Measurements from ENCODE around the gene SIRT6. TPM values are rescaled to one million over a fixed set of nuclear protein-coding genes. Genes with fewer than 3 reads are reported as not detected.
A peak's percentile ranks its signal among the peaks of the same experiment; 100 is the strongest.

The SIRT6 gene
- total and polyA plus RNA-seq, 12 donors: 7.9 to 26.9 (median 12.0) TPM

- no peak overlapping the region for H3K27ac ChIP-seq
- peaks cover 0 to 7% (median 0%) of the 10 kb centered on the region in 11 donors for H3K9me3 ChIP-seq
- no peak overlapping the region for H3K4me3 ChIP-seq
- TF ChIP-seq CTCF (IDR thresholded peaks at IDR 0.05): no peak
- no peak for DNase-seq
- intact Hi-C loops (cut with DNase I): no loop called here
- ATAC-seq: no peak
- WGBS, 2 donors: 68 to 77% methylated on average over 3 of the region's 3 CpGs
- peaks cover 0 to 18% (median 0%) of the 10 kb centered on the region in 7 donors for H3K27me3 ChIP-seq
- H3K4me1 ChIP-seq: no peaks in the 10 kb centered on the region
- no peaks in the 10 kb centered on the region for H3K36me3 ChIP-seq
Measured at GRCh38 chr19:4213116-4213515, 30.8 kb upstream of the SIRT6 start.

DNA sequence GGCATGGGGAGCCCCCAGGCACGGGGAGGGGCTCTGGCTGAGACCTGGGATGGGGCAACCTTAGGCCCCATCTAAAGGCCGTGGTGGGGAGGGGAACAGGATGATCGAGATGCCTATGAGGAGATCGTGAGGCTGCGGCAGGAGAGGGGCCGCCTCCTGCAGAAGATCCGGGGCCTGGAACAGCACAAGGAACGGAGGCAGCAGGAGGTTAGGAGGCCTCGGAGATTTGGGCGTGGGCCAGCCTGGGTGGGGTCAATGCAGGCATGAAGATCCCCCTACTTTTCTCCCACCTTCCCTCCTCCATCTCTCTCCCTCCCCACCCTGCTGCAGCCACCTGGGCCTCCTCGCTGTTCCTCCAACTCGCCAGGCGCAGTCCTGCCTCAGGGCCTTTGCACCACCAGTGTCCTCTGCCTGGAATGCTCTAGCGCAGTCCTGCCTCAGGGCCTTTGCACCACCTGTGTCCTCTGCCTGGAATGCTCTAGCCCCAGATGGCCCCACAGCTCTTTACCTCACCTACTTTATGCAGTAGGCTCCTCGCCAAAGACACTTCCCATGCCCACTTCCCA lies 27.9 kb upstream of the SIRT6 start:
- H3K9me3 ChIP-seq: no peaks in the 10 kb centered on the region
- no peaks in the 10 kb centered on the region for H3K36me3 ChIP-seq
- DNase-seq (no peak), ATAC-seq (no peak)
- peaks cover 0 to 2% (median 0%) of the 10 kb centered on the region in 9 donors for H3K4me1 ChIP-seq
- H3K27me3 ChIP-seq: peaks cover 0 to 18% (median 0%) of the 10 kb centered on the region in 7 donors
- no peak overlapping the region for H3K27ac ChIP-seq
- intact Hi-C loops (cut with DNase I): no loop called here
- no peak for TF ChIP-seq CTCF (IDR thresholded peaks at IDR 0.05)
- 77% methylated on average over 15 of the region's 15 CpGs for WGBS, 2 donors
- H3K4me3 ChIP-seq: no peak overlapping the region

DNA sequence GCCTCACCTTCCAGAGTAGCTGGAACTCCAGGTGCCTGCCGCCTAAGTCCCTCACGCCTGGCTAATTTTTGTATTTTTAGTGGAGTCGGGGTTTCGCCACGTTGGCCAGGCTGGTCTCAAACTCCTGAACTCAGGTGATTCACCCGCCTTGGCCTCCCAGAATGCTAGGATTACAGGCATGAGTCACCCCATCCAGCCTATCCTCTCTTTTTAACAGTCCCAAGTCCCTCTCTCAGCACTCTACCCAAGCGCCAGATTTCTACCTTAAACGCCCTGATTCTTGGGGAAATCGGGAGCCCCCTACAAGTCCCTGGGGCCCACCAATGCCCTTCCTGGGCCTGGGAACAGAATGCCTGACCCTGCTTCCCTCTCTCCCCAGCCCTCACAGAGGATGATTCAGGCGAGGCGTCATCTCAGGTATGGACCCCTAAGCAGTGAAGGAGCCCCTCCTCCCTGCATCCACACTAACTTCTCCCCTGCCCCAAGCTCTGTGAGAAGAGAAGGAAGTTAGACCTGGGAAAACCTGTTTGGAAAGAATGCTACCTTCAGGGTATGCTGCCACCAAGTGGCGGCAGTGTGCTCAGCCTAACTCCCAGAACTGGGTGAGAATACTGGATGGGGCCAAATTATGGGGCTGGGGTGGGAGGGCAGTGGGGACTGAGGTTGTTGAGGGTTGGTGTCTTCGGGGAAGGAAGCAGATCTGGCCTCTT lies 26.2 kb upstream of the SIRT6 start:
- H3K4me3 ChIP-seq: no peak overlapping the region
- H3K9me3 ChIP-seq: no peaks in the 10 kb centered on the region
- ATAC-seq (no peak), DNase-seq (no peak)
- peaks cover 0 to 18% (median 0%) of the 10 kb centered on the region in 7 donors for H3K27me3 ChIP-seq
- H3K27ac ChIP-seq: no peak overlapping the region
- no peaks in the 10 kb centered on the region for H3K36me3 ChIP-seq
- peak in 6 of 9 donors; percentile 15 to 40 (median 20) for TF ChIP-seq CTCF (IDR thresholded peaks at IDR 0.05)
- intact Hi-C loops (cut with DNase I): loop anchor here in 7 of 10 donors (10.0 kb wide), 2 partner anchors 224 to 544 kb away; partner anchors contain the start of gene EEF2 (in 4 of the 7)
- peaks cover 0 to 8% (median 3%) of the 10 kb centered on the region in 9 donors for H3K4me1 ChIP-seq
- 76 to 81% methylated on average over 13 of the region's 13 CpGs for WGBS, 2 donors

DNA sequence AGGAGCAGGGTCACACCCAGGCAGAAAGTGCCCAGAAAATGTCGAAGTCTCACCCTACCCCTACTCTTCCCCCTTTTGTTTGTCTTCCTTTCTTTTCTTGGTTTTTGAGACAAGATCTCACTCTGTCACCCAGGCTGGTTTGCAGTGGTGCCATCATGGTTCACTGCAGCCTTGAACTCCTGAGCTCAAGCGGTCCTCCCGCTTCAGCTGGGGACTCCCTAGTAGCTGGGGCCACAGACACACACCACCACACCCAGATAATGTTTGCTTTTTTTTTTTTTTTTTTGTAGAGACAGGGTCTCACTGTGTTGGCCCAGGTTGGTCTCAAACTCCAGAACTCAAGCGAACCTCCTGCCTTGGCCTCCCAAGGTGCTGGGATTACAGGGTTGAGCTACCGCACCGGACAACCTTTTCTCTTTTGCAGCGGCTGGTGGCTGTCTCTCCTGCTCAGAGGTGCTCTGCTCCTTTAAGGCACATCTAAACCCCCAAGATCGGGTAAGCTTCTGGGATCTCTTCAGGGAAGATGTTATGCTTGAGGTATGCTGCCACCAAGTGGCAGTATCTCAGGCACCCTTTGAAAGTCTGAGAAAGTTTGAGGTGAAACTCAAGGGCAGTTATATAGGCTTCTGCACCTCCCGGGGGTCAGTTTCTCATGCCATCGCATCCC lies 24.6 kb upstream of the SIRT6 start:
- peaks cover 0 to 13% (median 0%) of the 10 kb centered on the region in 7 donors for H3K27me3 ChIP-seq
- ATAC-seq (no peak), DNase-seq (no peak)
- intact Hi-C loops (cut with DNase I): loop anchor here in 8 of 10 donors (2.0 to 10.0 kb wide), 3 partner anchors 220 to 542 kb away; partner anchors contain the start of gene EEF2 (in 4 of the 8)
- H3K27ac ChIP-seq: no peak overlapping the region
- TF ChIP-seq CTCF (IDR thresholded peaks at IDR 0.05): peak in 3 of 9 donors; percentile 8 to 23 (median 10)
- WGBS, 2 donors: 77 to 83% methylated on average over 10 of the region's 10 CpGs
- H3K4me3 ChIP-seq: no peak overlapping the region
- H3K4me1 ChIP-seq: peaks cover 0 to 8% (median 3%) of the 10 kb centered on the region in 9 donors
- no peaks in the 10 kb centered on the region for H3K9me3 ChIP-seq
- H3K36me3 ChIP-seq: no peaks in the 10 kb centered on the region
